WTC11 (cell line): ENCODE results near the gene ANAPC10. TPM values are rescaled to one million over a fixed set of nuclear protein-coding genes. Genes with fewer than 3 reads are reported as not detected.
"Not testable (repeated sequence)": the region's sequence is repeated elsewhere in the genome, so short reads cannot be mapped to it uniquely, and the experiment has no call there.

Experiments
- ATAC-seq: fragments of 200-7000 bp; cut with Tn5 transposase; 2 replicates; pipeline ENCODE4 v1.10.0; 2021; ENCODE audit warnings: mild to moderate bottlenecking, moderate library complexity
- CTCF ChIA-PET: fragments of 300-600 bp; sonication (Branson Sonifier 250); formaldehyde crosslinking; loops from one replicate; lab custom pipeline; 2021; ENCODE audit warnings: antibody characterized with exemption; lab: Charles Lee
- POLR2A ChIA-PET: fragments of 350-600 bp; sonication (Branson Sonifier 250); formaldehyde crosslinking; loops from one replicate; lab custom pipeline; 2021; ENCODE audit warnings: antibody characterized with exemption; lab: Charles Lee
- DNase-seq: peaks from one replicate; pipeline ENCODE4 v3.0.0; 2021; ENCODE audit warnings: low spot score
- H3K27ac Mint-ChIP-seq: 2 replicates; pipeline ENCODE4 v1.8.0; 2021; ENCODE audit warnings: mixed read lengths
- H3K27me3 Mint-ChIP-seq: 2 replicates; pipeline ENCODE4 v1.8.0; 2021; ENCODE audit warnings: low read depth, mild to moderate bottlenecking, moderate library complexity, mixed read lengths
- H3K36me3 Mint-ChIP-seq: 2 replicates; pipeline ENCODE4 v1.8.0; 2021; ENCODE audit warnings: mixed read lengths
- H3K4me1 Mint-ChIP-seq: 2 replicates; pipeline ENCODE4 v1.8.0; 2022; ENCODE audit warnings: mixed read lengths
- H3K4me3 Mint-ChIP-seq: 2 replicates; pipeline ENCODE4 v1.8.0; 2021; ENCODE audit warnings: mild to moderate bottlenecking, moderate library complexity, mixed read lengths
- H3K9me3 Mint-ChIP-seq: 2 replicates; pipeline ENCODE4 v1.8.0; 2021; ENCODE audit warnings: mixed read lengths
- CREM ChIP-seq: sonication (generic); formaldehyde crosslinking; IDR thresholded peaks from 2 replicates; pipeline ENCODE4 v1.8.1; 2022; ENCODE audit warnings: mild to moderate bottlenecking, missing genetic modification reagents, moderate library complexity
- IRF2 ChIP-seq: sonication (generic); formaldehyde crosslinking; IDR thresholded peaks from 2 replicates; pipeline ENCODE4 v1.8.0; 2022; ENCODE audit warnings: low read depth, missing genetic modification reagents, borderline replicate concordance
- PRRX2 ChIP-seq: fragments of 250-450 bp; sonication (Bioruptor Pico); IDR thresholded peaks from 2 replicates; pipeline ENCODE4 v1.8.0; 2021; ENCODE audit warnings: mild to moderate bottlenecking
- RELA ChIP-seq: sonication (generic); formaldehyde crosslinking; IDR thresholded peaks from 2 replicates; pipeline ENCODE4 v1.8.1; 2022; ENCODE audit warnings: missing genetic modification reagents, mild to moderate bottlenecking, borderline replicate concordance
- TEAD4 ChIP-seq: sonication (generic); formaldehyde crosslinking; IDR thresholded peaks from 2 replicates; pipeline ENCODE4 v1.8.0; 2022; ENCODE audit warnings: mild to moderate bottlenecking, missing genetic modification reagents
- ZBTB21 ChIP-seq: sonication (generic); formaldehyde crosslinking; IDR thresholded peaks from 2 replicates; pipeline ENCODE4 v1.8.1; 2023; ENCODE audit warnings: mild to moderate bottlenecking, missing genetic modification reagents, borderline replicate concordance
- ZNF121 ChIP-seq: sonication (generic); formaldehyde crosslinking; IDR thresholded peaks from 2 replicates; pipeline ENCODE4 v1.8.0; 2023; ENCODE audit warnings: missing genetic modification reagents
- ZNF138 ChIP-seq: sonication (generic); formaldehyde crosslinking; conservative IDR thresholded peaks from 2 replicates; pipeline ENCODE4 v1.8.1; 2022; ENCODE audit warnings: mild to moderate bottlenecking, moderate library complexity, missing genetic modification reagents
- ZNF219 ChIP-seq: sonication (generic); formaldehyde crosslinking; IDR thresholded peaks from 2 replicates; pipeline ENCODE4 v1.8.0; 2023; ENCODE audit warnings: missing genetic modification reagents, mild to moderate bottlenecking, borderline replicate concordance
- ZNF416 ChIP-seq: fragments of 250-450 bp; sonication (Bioruptor Pico); IDR thresholded peaks from 2 replicates; pipeline ENCODE4 v1.9.0; 2021; ENCODE audit warnings: mild to moderate bottlenecking, inconsistent platforms
- ZNF423 ChIP-seq: fragments of 250-450 bp; sonication (Bioruptor Pico); IDR thresholded peaks from 2 replicates; pipeline ENCODE4 v2.1.2; 2022; ENCODE audit warnings: mild to moderate bottlenecking, moderate library complexity
- total RNA-seq: library from RNA; stranded (reverse); gene quantifications from 3 replicates; pipeline ENCODE4 v1.2.3, GENCODE V29; 2021
- TF ChIP-seq, protein P1 (sequence below): fragments of 250-450 bp; sonication (Bioruptor Pico); IDR thresholded peaks from 2 replicates; pipeline ENCODE4 v1.9.0; 2021; ENCODE audit warnings: moderate library complexity, mild to moderate bottlenecking, inconsistent platforms, borderline replicate concordance
- TF ChIP-seq, protein P2 (sequence below): sonication (generic); formaldehyde crosslinking; IDR thresholded peaks from 2 replicates; pipeline ENCODE4 v1.8.0; 2022; ENCODE audit warnings: mild to moderate bottlenecking, missing genetic modification reagents
- TF ChIP-seq, protein P3 (sequence below): fragments of 250-450 bp; sonication (Bioruptor Pico); IDR thresholded peaks from 2 replicates; pipeline ENCODE4 v1.9.0; 2021; ENCODE audit warnings: mild to moderate bottlenecking, borderline replicate concordance
- TF ChIP-seq, protein P4 (sequence below): sonication (generic); formaldehyde crosslinking; IDR thresholded peaks from 2 replicates; pipeline ENCODE4 v1.8.1; 2023; ENCODE audit warnings: mild to moderate bottlenecking, missing genetic modification reagents

Gene ANAPC10
- total RNA-seq, 1 experiment from 2014 or later = 18.2 TPM

DNA sequence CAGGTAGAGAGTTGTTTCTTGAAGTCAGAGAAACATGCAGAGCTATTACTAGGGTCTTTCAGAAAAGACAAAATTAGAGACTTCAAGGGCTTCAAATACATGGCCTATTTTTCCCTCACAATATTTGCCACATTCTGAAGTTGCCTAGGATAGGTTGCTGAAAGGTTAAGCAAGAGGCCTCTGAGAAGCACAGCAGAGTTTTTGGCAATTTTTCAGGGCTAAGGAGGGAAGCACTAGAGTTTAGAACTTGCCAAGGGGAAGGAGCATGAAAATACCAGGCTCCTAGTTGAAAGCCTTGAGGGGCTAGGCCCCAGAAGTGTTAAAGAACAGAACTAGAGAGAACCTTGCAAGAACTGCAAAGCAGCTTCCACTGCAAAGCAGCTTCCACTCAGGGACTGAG is 86.4 kb downstream of the ANAPC10 start:
- CTCF ChIA-PET = no interaction called here
- H3K4me3 Mint-ChIP-seq = no peak overlapping the region
- ATAC-seq = no peak

DNA sequence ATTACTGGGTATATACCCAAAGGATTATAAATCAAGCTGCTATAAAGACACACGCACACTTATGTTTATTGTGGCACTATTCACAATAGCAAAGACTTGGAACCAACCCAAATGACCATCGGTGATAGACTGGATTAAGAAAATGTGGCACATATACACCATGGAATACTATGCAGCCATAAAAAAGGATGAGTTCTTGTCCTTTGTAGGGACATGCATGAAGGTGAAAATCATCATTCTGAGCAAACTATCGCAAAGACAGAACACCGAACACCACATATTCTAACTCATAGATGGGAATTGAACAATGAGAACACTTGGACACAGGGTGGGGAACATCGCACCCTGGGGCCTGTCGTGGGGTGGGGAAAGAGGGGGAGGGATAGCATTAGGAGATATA is 87.7 kb downstream of the ANAPC10 start:
- H3K27me3 Mint-ChIP-seq, POLR2A ChIA-PET, CTCF ChIA-PET, H3K27ac Mint-ChIP-seq, ATAC-seq, DNase-seq, H3K4me3 Mint-ChIP-seq, H3K9me3 Mint-ChIP-seq, H3K36me3 Mint-ChIP-seq: not testable (repeated sequence)
- peaks cover 21% of the 10 kb centered on the region for H3K4me1 Mint-ChIP-seq

More for the DNA sequence above, 86.4 kb downstream of the ANAPC10 start:
- TF ChIP-seq PRRX2 (no peak), ZBTB21 (no peak), RELA (CRISPR knock-in tag) (no peak), ZNF416 (CRISPR knock-in tag) (no peak), ZNF138 (CRISPR knock-in tag) (no peak), CREM (CRISPR knock-in tag) (no peak), ZNF219 (CRISPR knock-in tag) (no peak), TEAD4 (CRISPR knock-in tag) (no peak)
- TF ChIP-seq, protein P1, sequence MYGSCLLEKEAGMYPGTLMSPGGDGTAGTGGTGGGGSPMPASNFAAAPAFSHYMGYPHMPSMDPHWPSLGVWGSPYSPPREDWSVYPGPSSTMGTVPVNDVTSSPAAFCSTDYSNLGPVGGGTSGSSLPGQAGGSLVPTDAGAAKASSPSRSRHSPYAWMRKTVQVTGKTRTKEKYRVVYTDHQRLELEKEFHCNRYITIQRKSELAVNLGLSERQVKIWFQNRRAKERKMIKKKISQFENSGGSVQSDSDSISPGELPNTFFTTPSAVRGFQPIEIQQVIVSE (CRISPR knock-in tag) = no peak
- TF ChIP-seq, protein P2, sequence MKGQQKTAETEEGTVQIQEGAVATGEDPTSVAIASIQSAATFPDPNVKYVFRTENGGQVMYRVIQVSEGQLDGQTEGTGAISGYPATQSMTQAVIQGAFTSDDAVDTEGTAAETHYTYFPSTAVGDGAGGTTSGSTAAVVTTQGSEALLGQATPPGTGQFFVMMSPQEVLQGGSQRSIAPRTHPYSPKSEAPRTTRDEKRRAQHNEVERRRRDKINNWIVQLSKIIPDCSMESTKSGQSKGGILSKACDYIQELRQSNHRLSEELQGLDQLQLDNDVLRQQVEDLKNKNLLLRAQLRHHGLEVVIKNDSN (CRISPR knock-in tag) = no peak
- POLR2A ChIA-PET = no interaction called here
- Mint-ChIP-seq H3K27ac (no peak overlapping the region), H3K27me3 (no peaks in the 10 kb centered on the region; the same call in 1 of the 2 replicates), H3K4me1 (peaks cover 26% of the 10 kb centered on the region), H3K36me3 (peaks cover 5% of the 10 kb centered on the region), H3K9me3 (no peaks in the 10 kb centered on the region; the same call in 1 of the 2 replicates)
- no peak for DNase-seq

DNA sequence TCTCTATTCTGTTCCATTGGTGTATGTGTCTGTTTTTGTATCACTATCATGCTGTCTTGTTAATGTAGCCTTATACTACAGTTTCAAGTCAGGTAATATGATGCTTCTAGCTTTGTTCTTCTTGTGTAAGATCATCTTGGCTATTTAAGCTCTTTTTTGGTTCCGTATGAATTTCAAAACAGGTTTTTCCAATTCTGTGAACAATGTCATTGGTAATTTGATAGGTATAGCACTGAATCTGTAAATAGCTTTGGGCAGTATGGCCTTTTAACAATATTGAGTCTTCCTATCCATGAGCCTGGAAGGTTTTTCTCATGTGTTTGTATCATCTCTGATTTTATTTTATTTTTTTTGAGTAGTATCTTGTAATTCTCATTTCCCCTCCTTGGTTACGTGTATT is 94.3 kb downstream of the ANAPC10 start:
- Mint-ChIP-seq H3K27ac (peak overlapping the region; percentile 17; the same call in 1 of the 2 replicates), H3K27me3 (no peaks in the 10 kb centered on the region), H3K9me3 (peaks cover 13% of the 10 kb centered on the region), H3K36me3 (peaks cover 7% of the 10 kb centered on the region), H3K4me1 (peaks cover 23% of the 10 kb centered on the region), H3K4me3 (no peak overlapping the region)
- DNase-seq = no peak
- ATAC-seq = no peak
- CTCF ChIA-PET = no interaction called here
- POLR2A ChIA-PET = interaction anchor here (1.0 kb wide), 1 partner anchor 13 kb away, joined by 4 read pairs; no protein-coding TSS in a partner anchor
- TF ChIP-seq ZNF423 (no peak), ZNF219 (CRISPR knock-in tag) (no peak), ZNF121 (CRISPR knock-in tag) (no peak), IRF2 (CRISPR knock-in tag) (no peak)
- TF ChIP-seq, protein P3, sequence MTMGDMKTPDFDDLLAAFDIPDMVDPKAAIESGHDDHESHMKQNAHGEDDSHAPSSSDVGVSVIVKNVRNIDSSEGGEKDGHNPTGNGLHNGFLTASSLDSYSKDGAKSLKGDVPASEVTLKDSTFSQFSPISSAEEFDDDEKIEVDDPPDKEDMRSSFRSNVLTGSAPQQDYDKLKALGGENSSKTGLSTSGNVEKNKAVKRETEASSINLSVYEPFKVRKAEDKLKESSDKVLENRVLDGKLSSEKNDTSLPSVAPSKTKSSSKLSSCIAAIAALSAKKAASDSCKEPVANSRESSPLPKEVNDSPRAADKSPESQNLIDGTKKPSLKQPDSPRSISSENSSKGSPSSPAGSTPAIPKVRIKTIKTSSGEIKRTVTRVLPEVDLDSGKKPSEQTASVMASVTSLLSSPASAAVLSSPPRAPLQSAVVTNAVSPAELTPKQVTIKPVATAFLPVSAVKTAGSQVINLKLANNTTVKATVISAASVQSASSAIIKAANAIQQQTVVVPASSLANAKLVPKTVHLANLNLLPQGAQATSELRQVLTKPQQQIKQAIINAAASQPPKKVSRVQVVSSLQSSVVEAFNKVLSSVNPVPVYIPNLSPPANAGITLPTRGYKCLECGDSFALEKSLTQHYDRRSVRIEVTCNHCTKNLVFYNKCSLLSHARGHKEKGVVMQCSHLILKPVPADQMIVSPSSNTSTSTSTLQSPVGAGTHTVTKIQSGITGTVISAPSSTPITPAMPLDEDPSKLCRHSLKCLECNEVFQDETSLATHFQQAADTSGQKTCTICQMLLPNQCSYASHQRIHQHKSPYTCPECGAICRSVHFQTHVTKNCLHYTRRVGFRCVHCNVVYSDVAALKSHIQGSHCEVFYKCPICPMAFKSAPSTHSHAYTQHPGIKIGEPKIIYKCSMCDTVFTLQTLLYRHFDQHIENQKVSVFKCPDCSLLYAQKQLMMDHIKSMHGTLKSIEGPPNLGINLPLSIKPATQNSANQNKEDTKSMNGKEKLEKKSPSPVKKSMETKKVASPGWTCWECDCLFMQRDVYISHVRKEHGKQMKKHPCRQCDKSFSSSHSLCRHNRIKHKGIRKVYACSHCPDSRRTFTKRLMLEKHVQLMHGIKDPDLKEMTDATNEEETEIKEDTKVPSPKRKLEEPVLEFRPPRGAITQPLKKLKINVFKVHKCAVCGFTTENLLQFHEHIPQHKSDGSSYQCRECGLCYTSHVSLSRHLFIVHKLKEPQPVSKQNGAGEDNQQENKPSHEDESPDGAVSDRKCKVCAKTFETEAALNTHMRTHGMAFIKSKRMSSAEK (CRISPR knock-in tag) = no peak
- TF ChIP-seq, protein P4, sequence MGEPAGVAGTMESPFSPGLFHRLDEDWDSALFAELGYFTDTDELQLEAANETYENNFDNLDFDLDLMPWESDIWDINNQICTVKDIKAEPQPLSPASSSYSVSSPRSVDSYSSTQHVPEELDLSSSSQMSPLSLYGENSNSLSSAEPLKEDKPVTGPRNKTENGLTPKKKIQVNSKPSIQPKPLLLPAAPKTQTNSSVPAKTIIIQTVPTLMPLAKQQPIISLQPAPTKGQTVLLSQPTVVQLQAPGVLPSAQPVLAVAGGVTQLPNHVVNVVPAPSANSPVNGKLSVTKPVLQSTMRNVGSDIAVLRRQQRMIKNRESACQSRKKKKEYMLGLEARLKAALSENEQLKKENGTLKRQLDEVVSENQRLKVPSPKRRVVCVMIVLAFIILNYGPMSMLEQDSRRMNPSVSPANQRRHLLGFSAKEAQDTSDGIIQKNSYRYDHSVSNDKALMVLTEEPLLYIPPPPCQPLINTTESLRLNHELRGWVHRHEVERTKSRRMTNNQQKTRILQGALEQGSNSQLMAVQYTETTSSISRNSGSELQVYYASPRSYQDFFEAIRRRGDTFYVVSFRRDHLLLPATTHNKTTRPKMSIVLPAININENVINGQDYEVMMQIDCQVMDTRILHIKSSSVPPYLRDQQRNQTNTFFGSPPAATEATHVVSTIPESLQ (CRISPR knock-in tag) = no peak
